ENCODE measurements around the gene ECEL1. TPM values are rescaled to one million over a fixed set of nuclear protein-coding genes. Genes with fewer than 3 reads are reported as not detected.
"Not testable (repeated sequence)": the region's sequence is repeated elsewhere in the genome, so short reads cannot be mapped to it uniquely, and the experiment has no call there.

The ECEL1 gene
- total and polyA plus RNA-seq, 8 donors = 0.10 to 0.64 (median 0.39) TPM

DNA sequence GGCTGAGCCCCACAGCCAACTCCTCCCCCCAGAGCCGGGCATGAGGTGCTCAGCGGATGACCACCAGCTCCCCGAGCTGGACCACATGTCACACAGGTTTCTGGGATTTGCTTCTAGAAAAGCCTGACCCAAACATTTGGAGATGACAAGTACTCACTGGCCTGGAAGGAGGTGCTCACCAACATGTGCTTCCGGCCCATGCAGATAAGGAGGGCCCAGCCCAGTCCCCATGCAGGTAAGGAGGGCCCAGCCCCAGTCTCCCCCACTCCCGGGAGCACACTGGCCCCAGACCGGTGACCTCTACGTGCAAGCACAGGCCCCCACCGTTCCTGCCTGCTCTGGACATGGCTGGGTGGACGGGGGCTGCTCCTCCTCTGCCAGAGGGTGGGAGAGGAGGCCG is 45.7 kb downstream of the ECEL1 start:
- ATAC-seq; H3K9me3 ChIP-seq; H3K36me3 ChIP-seq; H3K4me1 ChIP-seq; intact Hi-C loops (cut with DNase I); H3K4me3 ChIP-seq; H3K27ac ChIP-seq: not testable (repeated sequence)
- peaks cover 0 to 18% of the 10 kb centered on the region in 2 donors for H3K27me3 ChIP-seq
- DNase-seq = peak in 1 of 4 donors; percentile 55

DNA sequence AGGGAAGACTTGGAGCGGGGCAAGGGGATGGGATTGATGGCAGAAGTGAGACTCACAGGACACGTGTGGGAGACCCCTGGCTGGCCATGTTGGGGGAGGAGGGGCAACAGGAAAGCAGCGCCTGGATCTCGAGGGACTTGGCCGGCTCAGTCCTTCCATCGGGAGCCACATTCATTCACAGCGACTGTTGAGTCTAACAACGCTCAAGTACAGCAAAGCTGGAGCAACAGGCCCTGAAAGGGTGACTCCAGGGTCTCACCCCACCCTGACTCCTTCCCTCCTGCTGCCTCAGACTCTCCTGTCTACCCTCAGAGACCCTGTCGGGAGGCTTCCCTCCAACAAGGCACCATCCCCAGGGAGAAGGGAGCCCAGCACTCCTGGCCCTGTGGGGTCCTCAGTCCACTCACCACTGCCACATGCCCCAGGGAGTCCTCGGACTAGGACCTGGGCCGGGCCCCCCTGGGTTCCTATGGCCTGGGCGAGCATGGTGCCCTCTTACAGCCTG is 46.4 kb downstream of the ECEL1 start:
- Histone ChIP-seq H3K27ac (no peak overlapping the region), H3K4me3 (no peak overlapping the region), H3K36me3 (no peaks in the 10 kb centered on the region), H3K9me3 (no peaks in the 10 kb centered on the region), H3K4me1 (peaks cover 0 to 4% of the 10 kb centered on the region in 2 donors), H3K27me3 (peaks cover 0 to 18% of the 10 kb centered on the region in 2 donors)
- TF ChIP-seq, protein P1, sequence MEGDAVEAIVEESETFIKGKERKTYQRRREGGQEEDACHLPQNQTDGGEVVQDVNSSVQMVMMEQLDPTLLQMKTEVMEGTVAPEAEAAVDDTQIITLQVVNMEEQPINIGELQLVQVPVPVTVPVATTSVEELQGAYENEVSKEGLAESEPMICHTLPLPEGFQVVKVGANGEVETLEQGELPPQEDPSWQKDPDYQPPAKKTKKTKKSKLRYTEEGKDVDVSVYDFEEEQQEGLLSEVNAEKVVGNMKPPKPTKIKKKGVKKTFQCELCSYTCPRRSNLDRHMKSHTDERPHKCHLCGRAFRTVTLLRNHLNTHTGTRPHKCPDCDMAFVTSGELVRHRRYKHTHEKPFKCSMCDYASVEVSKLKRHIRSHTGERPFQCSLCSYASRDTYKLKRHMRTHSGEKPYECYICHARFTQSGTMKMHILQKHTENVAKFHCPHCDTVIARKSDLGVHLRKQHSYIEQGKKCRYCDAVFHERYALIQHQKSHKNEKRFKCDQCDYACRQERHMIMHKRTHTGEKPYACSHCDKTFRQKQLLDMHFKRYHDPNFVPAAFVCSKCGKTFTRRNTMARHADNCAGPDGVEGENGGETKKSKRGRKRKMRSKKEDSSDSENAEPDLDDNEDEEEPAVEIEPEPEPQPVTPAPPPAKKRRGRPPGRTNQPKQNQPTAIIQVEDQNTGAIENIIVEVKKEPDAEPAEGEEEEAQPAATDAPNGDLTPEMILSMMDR (IDR thresholded peaks at IDR 0.05) = no peak
- intact Hi-C loops (cut with DNase I) = no loop called here
- ATAC-seq (no peak), DNase-seq (peak in 1 of 4 donors; percentile 58)

DNA sequence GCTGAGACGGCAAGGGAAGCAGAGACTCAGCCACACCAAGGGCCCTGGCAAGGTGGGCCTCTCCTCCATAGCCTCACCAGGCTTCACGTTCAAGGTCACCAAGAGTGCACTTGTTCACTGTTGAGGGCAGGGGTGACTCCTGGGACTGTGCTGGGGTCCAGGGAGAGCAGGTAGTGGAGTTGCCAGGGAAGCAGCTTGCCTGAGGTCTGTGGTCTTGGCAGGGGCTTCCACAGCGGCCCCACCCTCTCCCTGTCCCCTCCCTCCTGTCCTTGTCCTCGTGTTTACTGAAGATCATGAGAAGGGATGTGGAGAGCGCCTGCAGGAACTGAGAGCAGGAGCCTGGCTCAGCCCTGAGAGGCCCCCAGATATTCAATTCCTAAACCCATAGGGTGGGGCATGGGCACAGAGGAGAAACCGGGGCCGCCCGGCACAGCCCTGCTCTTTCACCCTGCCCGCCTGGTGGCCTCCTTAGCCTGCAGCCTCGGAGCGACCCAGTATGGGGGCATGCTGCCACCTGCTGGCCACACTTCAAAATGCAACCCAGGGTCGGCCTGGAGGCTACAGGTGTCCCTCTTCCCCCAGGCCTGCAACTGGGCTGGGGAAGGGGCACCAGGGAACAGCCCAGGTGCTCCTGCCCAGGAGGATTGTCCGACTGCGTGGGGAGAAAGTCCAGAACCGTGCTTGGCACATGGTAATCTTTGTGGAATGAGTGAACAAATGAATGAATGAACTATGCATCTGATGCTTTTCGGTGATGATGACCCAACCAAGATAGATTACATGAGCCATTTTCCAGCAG is 47.2 kb downstream of the ECEL1 start:
- intact Hi-C loops (cut with DNase I); H3K9me3 ChIP-seq; H3K36me3 ChIP-seq; H3K4me1 ChIP-seq; H3K27ac ChIP-seq; H3K4me3 ChIP-seq: not testable (repeated sequence)
- peaks cover 0 to 18% of the 10 kb centered on the region in 2 donors for H3K27me3 ChIP-seq
- ATAC-seq (peak; percentile 96), DNase-seq (peak; percentile 61 to 94 (median 79))
- TF ChIP-seq, protein P1 (IDR thresholded peaks at IDR 0.05) = peak; percentile 90 to 95

DNA sequence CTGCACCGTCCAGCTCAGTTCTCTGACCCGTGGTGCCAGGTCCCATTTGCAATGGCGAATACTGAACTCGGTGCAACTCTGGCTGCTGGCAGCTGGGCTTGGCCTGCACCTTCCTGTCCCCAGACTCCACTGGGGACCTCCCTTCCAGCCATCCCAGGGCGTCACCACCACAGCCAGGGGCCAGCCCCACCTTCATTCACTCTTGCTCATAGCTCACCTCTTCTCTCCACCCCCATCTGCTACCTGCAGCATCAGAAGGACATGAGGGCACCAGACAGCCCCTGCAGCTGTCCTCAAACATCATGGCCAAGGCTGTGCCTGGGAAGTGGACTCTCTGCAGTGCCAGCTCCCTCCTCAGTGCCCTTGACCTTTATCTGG is 47.9 kb downstream of the ECEL1 start:
- peaks cover 0 to 16% of the 10 kb centered on the region in 2 donors for H3K27me3 ChIP-seq
- intact Hi-C loops (cut with DNase I) = loop anchor here in 1 of 2 donors (10.0 kb wide), 1 partner anchor 525 kb away; no protein-coding TSS in a partner anchor
- TF ChIP-seq, protein P1 (IDR thresholded peaks at IDR 0.05) = peak; percentile 19 to 66
- ATAC-seq (no peak), DNase-seq (peak in 1 of 4 donors; percentile 43)
- no peak overlapping the region for H3K4me3 ChIP-seq
- H3K27ac ChIP-seq = no peak overlapping the region
- no peaks in the 10 kb centered on the region for H3K9me3 ChIP-seq
- H3K36me3 ChIP-seq = no peaks in the 10 kb centered on the region
- peaks cover 0 to 4% of the 10 kb centered on the region in 2 donors for H3K4me1 ChIP-seq

DNA sequence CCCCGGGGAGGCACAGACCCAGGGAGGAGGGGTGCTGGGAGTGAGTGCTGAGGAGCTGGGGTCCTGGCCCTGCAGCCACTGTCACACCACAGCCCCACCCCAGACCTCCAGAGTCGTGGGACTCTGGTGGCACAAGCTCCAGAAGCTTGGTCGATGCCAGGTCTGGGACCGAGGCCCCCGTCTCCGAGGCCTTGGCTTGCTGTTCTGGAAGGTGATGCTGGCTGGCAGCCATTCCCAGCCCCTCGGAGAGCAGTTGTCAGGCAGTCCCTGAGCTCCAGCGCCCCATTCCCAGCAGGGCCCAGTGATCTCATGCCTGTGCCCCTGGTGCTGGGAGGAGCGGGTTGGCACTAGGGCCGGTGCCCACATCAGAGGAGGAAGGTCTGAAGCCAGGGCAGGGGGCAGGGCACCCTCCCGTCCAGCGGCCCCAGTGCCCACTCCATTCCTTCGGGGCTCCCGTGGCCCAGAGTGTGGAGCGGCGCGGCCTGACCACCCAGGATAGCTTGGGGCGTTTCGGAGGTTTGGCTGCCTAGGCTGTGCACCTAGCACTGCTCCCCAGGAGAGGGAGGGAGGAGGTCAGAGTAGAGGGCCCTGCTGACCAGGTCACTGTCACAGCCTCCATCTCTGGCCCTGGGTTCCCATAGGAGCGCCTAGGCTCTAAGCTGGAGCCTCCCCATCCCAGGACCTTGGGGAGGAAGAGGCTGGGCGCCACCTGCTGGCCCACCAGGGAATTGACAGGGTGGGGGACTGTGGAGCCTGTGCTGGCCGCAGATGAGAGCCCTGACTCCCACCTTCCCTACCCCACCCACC is 48.5 kb downstream of the ECEL1 start:
- Histone ChIP-seq H3K27ac (no peak overlapping the region), H3K36me3 (no peaks in the 10 kb centered on the region), H3K4me1 (peaks cover 0 to 4% of the 10 kb centered on the region in 2 donors), H3K4me3 (no peak overlapping the region), H3K9me3 (no peaks in the 10 kb centered on the region), H3K27me3 (peaks cover 0 to 10% of the 10 kb centered on the region in 2 donors)
- TF ChIP-seq, protein P1 (IDR thresholded peaks at IDR 0.05) = peak; percentile 46 to 74
- intact Hi-C loops (cut with DNase I) = loop anchor here in 1 of 2 donors (10.0 kb wide), 1 partner anchor 524 kb away; no protein-coding TSS in a partner anchor
- ATAC-seq (peak; percentile 79), DNase-seq (peak in 2 of 4 donors; percentile 19 to 56)

Data from left lung (tissue), 10 donors.